Measurements from ENCODE around the gene CRADD. TPM values are rescaled to one million over a fixed set of nuclear protein-coding genes. Genes with fewer than 3 reads are reported as not detected.

Gene CRADD
- total RNA-seq, 1 experiment from 2014 or later: 7.6 TPM

DNA sequence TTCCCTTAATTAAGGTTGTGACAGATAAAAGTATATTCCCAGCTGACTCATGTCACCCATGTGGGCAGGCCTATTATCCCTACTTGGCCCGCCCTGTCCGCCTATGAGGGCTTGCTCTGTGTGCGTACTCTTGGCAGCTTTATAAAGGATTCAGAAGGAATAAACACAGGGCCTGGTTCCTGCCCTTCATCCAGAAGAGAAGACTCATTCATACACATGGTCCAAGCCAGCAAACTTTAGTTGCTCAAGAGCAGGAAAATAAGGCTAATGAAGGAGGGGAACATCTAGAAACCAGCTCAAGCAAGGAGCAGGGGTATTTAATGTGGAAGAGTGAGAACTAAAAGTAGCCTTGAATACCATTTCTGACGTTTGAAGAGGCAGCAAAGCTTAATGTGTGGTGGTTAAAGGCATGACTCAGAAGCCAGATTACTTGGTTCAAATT is 141.9 kb downstream of the CRADD start:
- Histone ChIP-seq H3K14ac (ENCODE audit: insufficient read depth, low read length) (no peak overlapping the region), H3K9ac (ENCODE audit: extremely low read depth, insufficient read length, low read length) (no peak overlapping the region), H3K27me3 (ENCODE audit: insufficient read depth, low read length) (0 out of 2 replicates have a peak, but pooled peaks cover 4% of the 10 kb centered on the region), H4K5ac (ENCODE audit: insufficient read length, low read depth, low read length) (no peak overlapping the region), H3K9me3 (ENCODE audit: control insufficient read depth, low read depth, low read length) (no peaks in the 10 kb centered on the region), H2AFZ (ENCODE audit: low read length) (no peak overlapping the region), H2BK5ac (ENCODE audit: insufficient read length, low read length) (no peak overlapping the region), H2BK15ac (ENCODE audit: low read depth, low read length) (no peak overlapping the region), H2BK20ac (ENCODE audit: low read depth, low read length, poor library complexity, severe bottlenecking) (no peak overlapping the region), H3K23ac (ENCODE audit: insufficient read length, low read depth, low read length) (no peak overlapping the region), H2BK12ac (ENCODE audit: insufficient read length, low read depth, low read length) (no peak overlapping the region), H3K23me2 (ENCODE audit: insufficient read length, low read depth, low read length, poor library complexity, severe bottlenecking) (no peaks in the 10 kb centered on the region), H3K4me2 (ENCODE audit: insufficient read depth, insufficient read length, low read length) (no peak overlapping the region), H4K91ac (ENCODE audit: insufficient read length, low read depth, low read length) (no peak overlapping the region), H3T11ph (ENCODE audit: low read length) (no peak overlapping the region), H3K27ac (ENCODE audit: insufficient read length, low read depth, low read length) (no peak overlapping the region), H4K8ac (replicated peaks; ENCODE audit: insufficient read length, low read depth, low read length) (no peak overlapping the region), H3K18ac (ENCODE audit: insufficient read length, low read depth, low read length) (no peak overlapping the region), H3K79me1 (ENCODE audit: insufficient read depth, low read depth, low read length, poor library complexity, severe bottlenecking) (no peaks in the 10 kb centered on the region), H2BK120ac (ENCODE audit: low read depth, low read length, poor library complexity, severe bottlenecking) (no peak overlapping the region), H2AK5ac (ENCODE audit: insufficient read length, low read length) (no peak overlapping the region), H3K4ac (ENCODE audit: low read depth, low read length) (no peak overlapping the region), H4K20me1 (ENCODE audit: control insufficient read depth, insufficient read depth, insufficient read length) (no peaks in the 10 kb centered on the region), H3K4me1 (ENCODE audit: insufficient read depth, low read length) (peaks cover 4% of the 10 kb centered on the region; the same call in 1 of the 2 replicates), H3K79me2 (ENCODE audit: insufficient read depth, low read length) (no peaks in the 10 kb centered on the region), H3K56ac (ENCODE audit: insufficient read length, low read depth, low read length) (no peak overlapping the region)
- Mint-ChIP-seq H3K36me3 (ENCODE audit: insufficient read depth in 1 of 3, low read depth in 3 of 3) (peaks cover 0 to 1% (median 0%) of the 10 kb centered on the region in 3 experiments; a peak in 2 of 7 replicates), H3K4me3 (no peak overlapping the region), H3K27ac (no peak overlapping the region), H3K4me1 (peaks cover 5 to 7% of the 10 kb centered on the region in 2 experiments), H3K9me3 (no peaks in the 10 kb centered on the region), H3K27me3 (ENCODE audit: low read depth) (no peaks in the 10 kb centered on the region)
- DNase-seq: no peak
- WGBS (ENCODE audit: extremely low coverage, insufficient read length, low lambda C conversion rate): no CpG with 5 or more reads among the region's 4 CpGs
- TF ChIP-seq, protein P1, sequence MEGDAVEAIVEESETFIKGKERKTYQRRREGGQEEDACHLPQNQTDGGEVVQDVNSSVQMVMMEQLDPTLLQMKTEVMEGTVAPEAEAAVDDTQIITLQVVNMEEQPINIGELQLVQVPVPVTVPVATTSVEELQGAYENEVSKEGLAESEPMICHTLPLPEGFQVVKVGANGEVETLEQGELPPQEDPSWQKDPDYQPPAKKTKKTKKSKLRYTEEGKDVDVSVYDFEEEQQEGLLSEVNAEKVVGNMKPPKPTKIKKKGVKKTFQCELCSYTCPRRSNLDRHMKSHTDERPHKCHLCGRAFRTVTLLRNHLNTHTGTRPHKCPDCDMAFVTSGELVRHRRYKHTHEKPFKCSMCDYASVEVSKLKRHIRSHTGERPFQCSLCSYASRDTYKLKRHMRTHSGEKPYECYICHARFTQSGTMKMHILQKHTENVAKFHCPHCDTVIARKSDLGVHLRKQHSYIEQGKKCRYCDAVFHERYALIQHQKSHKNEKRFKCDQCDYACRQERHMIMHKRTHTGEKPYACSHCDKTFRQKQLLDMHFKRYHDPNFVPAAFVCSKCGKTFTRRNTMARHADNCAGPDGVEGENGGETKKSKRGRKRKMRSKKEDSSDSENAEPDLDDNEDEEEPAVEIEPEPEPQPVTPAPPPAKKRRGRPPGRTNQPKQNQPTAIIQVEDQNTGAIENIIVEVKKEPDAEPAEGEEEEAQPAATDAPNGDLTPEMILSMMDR (conservative IDR thresholded peaks at IDR 0.05): no peak

Measured in H9 (cell line).